ENCODE data around the gene SHROOM1. TPM values are rescaled to one million over a fixed set of nuclear protein-coding genes. Genes with fewer than 3 reads are reported as not detected.

Gene SHROOM1, protein sequence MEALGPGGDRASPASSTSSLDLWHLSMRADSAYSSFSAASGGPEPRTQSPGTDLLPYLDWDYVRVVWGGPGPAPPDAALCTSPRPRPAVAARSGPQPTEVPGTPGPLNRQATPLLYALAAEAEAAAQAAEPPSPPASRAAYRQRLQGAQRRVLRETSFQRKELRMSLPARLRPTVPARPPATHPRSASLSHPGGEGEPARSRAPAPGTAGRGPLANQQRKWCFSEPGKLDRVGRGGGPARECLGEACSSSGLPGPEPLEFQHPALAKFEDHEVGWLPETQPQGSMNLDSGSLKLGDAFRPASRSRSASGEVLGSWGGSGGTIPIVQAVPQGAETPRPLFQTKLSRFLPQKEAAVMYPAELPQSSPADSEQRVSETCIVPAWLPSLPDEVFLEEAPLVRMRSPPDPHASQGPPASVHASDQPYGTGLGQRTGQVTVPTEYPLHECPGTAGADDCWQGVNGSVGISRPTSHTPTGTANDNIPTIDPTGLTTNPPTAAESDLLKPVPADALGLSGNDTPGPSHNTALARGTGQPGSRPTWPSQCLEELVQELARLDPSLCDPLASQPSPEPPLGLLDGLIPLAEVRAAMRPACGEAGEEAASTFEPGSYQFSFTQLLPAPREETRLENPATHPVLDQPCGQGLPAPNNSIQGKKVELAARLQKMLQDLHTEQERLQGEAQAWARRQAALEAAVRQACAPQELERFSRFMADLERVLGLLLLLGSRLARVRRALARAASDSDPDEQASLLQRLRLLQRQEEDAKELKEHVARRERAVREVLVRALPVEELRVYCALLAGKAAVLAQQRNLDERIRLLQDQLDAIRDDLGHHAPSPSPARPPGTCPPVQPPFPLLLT
- total RNA-seq (2014; rRNA removed; shearing (Covaris generic); ENCODE audit: low replicate concordance) = 8.6 and 16.4 TPM in 2 replicates

GRCh38 chr5:132830436-132831094 lies at the start of gene SHROOM1:
Gene SHROOM1, minus strand, starts transcription at chr5:132830647. Its CDS starts 4,507 bp downstream, at chr5:132826140.
- peak; percentile 86 for DNase-seq
- peaks cover 7% of the 10 kb centered on the region for H3K36me3 ChIP-seq
- no peaks in the 10 kb centered on the region for H3K9me3 ChIP-seq
- H3K4me3 ChIP-seq = peak within 1 kb of the TSS; percentile 51
- H3K27me3 ChIP-seq = no peaks in the 10 kb centered on the region

DNA sequence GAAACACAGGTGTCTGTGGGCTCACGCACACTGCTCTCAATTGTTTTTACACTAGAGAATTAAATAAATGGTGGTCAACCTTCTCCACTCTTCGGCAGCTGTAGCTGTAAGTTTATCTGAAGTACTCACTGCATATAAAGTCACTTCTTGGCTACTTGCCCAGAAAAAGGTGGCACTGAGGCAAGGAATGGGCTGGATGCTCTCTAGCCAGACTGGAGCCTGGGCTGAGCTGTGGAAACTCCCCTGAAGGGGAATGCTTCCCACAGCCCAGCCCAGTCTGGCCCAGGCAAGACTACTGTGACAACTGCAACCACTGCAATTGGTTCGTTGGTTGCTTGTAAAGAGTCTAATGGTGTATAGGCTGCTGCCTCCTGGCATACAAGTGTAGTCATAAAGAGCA lies 47.5 kb upstream of the SHROOM1 start:
- Histone ChIP-seq H3K36me3 (peaks cover 88% of the 10 kb centered on the region), H3K27me3 (no peaks in the 10 kb centered on the region), H3K4me3 (no peak overlapping the region), H3K9me3 (no peaks in the 10 kb centered on the region)
- no peak for DNase-seq

DNA sequence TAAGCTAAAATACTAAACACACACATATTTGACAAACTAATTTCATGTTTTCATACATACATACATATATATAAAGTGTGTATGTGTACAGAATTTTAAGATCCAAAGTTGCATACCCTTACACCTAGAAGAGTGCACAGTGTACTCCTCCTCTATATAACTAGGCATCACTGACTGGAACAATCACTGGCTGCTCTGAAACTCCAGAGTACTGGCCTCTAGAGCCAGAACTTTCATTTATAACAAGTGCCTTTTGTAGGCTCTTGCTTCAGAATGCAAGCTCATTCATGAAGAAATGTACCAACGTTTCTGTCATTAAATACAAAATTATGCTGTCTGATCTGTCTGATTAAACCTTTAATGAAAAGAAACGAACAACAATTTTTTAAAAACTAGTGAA lies 47.0 kb upstream of the SHROOM1 start:
- Histone ChIP-seq H3K9me3 (no peaks in the 10 kb centered on the region), H3K4me3 (no peak overlapping the region), H3K36me3 (peaks cover 90% of the 10 kb centered on the region), H3K27me3 (no peaks in the 10 kb centered on the region)
- no peak for DNase-seq

GRCh38 chr5:132876020-132876759 lies 45.7 kb upstream of the SHROOM1 start:
- Histone ChIP-seq H3K27me3 (no peaks in the 10 kb centered on the region), H3K9me3 (no peaks in the 10 kb centered on the region), H3K36me3 (peaks cover 90% of the 10 kb centered on the region), H3K4me3 (no peak overlapping the region)
- no peak for DNase-seq

GRCh38 chr5:132873930-132874271 lies 43.5 kb upstream of the SHROOM1 start:
- Histone ChIP-seq H3K9me3 (no peaks in the 10 kb centered on the region), H3K4me3 (no peak overlapping the region), H3K27me3 (no peaks in the 10 kb centered on the region), H3K36me3 (peaks cover 87% of the 10 kb centered on the region)
- DNase-seq = no peak

GRCh38 chr5:132873119-132873929 lies 42.9 kb upstream of the SHROOM1 start, which contains the start of gene LEAP2:
Gene LEAP2, plus strand, starts transcription at chr5:132873668. Its CDS starts 27 bp downstream, at chr5:132873695.
- DNase-seq = no peak
- peaks cover 86% of the 10 kb centered on the region for H3K36me3 ChIP-seq
- H3K9me3 ChIP-seq = no peaks in the 10 kb centered on the region
- no peaks in the 10 kb centered on the region for H3K27me3 ChIP-seq
- no peak within 1 kb of the TSS for H3K4me3 ChIP-seq

GRCh38 chr5:132872788-132873118 lies 42.3 kb upstream of the SHROOM1 start:
- Histone ChIP-seq H3K9me3 (no peaks in the 10 kb centered on the region), H3K36me3 (peaks cover 86% of the 10 kb centered on the region), H3K27me3 (no peaks in the 10 kb centered on the region), H3K4me3 (no peak overlapping the region)
- no peak for DNase-seq

DNA sequence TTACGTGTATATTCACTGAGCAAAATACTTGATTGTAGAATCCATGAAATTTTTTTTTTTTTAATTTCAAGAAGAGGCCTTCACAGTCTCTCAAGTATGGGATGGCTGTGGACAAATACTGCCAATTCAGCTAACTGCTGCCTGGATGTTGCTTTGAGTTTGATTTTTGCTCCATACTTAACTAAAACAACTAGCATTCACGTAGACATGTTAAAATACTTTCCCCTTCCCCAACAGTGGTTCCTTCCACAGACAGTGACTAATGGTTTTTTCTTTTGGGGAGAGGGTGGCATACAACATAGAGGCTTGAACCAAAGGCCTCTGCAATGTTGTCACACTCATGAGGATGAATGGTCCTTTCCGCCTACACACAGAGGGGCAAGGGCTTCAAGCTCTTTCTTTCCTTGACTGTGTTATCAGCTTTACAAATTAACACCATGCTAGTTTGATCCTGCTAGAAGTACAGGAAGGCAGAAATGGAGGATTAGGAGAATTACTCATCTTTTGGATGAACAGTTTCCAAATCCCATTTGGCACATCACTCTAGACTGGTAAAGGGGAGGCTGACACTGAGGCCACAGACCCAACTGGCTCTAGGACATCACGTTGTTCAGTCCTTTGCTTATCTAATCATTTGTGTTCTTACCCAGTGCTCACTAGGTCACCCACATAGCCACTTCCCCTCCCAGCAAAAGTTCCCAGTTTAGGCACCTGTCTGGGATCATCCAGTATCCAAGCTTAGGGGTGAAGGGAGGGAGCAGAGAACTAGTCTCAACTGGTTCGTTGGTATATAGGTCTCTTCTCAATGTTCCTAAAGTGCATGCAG lies 41.2 kb upstream of the SHROOM1 start:
- peaks cover 88% of the 10 kb centered on the region for H3K36me3 ChIP-seq
- no peak for DNase-seq

GRCh38 chr5:132870801-132871200 lies 40.4 kb upstream of the SHROOM1 start:
- peaks cover 85% of the 10 kb centered on the region for H3K36me3 ChIP-seq
- H3K4me3 ChIP-seq = no peak overlapping the region
- H3K9me3 ChIP-seq = no peaks in the 10 kb centered on the region
- DNase-seq = no peak
- H3K27me3 ChIP-seq = no peaks in the 10 kb centered on the region

More for the DNA sequence above, 41.2 kb upstream of the SHROOM1 start:
- Histone ChIP-seq H3K9me3 (no peaks in the 10 kb centered on the region), H3K27me3 (no peaks in the 10 kb centered on the region), H3K4me3 (no peak overlapping the region)

DNA sequence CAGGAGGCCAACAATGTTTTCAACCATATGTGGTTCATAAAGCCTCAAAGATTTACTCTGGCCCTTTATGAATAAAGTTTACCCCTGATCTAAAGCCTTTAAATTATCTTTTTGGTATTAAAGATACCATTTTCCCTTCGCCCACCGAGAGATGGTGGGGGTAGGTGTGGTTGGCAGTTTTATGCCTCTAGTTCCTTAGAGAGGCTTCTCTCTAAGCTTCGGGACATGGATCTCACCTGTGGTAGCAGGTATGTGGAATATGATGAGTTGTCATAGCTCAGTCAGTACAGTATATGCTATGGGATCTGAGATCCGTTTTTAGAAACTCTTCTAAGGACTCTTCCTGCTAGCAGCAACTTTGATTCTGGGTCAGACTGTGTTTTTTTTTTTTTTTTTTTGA lies 38.3 kb upstream of the SHROOM1 start:
- Histone ChIP-seq H3K36me3 (peaks cover 67% of the 10 kb centered on the region), H3K27me3 (no peaks in the 10 kb centered on the region), H3K9me3 (no peaks in the 10 kb centered on the region), H3K4me3 (no peak overlapping the region)
- no peak for DNase-seq

DNA sequence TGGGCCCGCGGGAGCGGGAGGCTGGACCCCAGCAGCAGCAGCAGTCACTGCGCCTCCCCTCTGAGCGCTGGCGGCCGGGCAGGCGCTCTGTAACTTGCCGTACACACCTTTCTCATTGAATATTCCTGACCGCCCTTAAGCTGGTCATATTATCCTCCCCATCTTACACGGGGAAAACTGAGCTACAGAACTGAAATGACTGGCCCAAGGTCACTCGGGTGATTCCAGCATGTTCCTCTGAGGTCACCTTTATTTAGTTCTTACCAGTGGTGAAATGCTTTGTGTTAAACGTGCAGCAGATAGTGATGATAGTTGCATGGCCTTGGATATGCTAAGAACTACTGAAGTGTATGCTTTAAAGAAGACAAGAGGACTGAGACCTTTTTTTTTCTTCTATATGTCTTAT lies 36.6 kb upstream of the SHROOM1 start:
- no peak for DNase-seq
- no peaks in the 10 kb centered on the region for H3K9me3 ChIP-seq
- peak overlapping the region; percentile 99 for H3K4me3 ChIP-seq
- peaks cover 51% of the 10 kb centered on the region for H3K36me3 ChIP-seq
- no peaks in the 10 kb centered on the region for H3K27me3 ChIP-seq

- no peaks in the 10 kb centered on the region for H3K9me3 ChIP-seq
- no peaks in the 10 kb centered on the region for H3K27me3 ChIP-seq
- DNase-seq = peak; percentile 99
- H3K36me3 ChIP-seq = peaks cover 45% of the 10 kb centered on the region
- H3K4me3 ChIP-seq = peak within 1 kb of the TSS; percentile 99
Measured at GRCh38 chr5:132866342-132867045, 36.0 kb upstream of the SHROOM1 start, which contains the start of the genes GDF9 and UQCRQ. Gene GDF9, minus strand, starts transcription at chr5:132866469. Its CDS starts 1,936 bp downstream, at chr5:132864533. Gene UQCRQ, plus strand, starts transcription at chr5:132866642. Its CDS starts 240 bp downstream, at chr5:132866882.

DNA sequence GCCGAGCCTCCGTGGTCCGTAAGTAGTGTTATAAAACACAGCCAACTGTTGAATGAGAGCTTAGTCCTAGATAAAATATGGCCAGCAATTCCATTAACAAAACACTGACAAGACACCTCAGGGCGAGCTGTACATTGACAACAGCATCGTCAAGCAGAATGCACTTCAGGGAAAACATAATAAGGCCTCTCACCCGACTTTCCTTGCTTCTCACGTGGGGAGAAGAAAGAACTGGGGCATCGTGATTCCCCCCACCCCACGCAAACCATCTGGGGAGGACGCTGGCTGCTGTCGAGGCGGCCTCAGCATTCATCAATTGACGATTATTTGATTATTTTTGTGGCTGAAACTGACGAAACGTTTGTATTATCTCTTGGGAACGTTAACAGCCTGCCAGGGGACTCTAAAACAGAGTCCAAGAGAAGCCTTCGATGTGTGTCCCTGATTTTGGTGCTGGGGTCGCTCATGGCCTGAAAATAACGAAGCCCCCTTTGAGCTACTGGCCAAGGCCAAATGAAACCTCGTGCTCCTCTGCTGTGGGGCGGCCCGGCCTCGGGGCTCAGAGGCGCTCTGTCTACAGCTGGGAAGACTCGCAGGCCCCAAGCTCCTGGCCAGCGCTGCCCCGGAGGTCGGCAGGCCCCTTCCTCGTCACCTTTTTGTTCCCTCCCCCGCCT lies 35.4 kb upstream of the SHROOM1 start:
- Histone ChIP-seq H3K27me3 (no peaks in the 10 kb centered on the region), H3K4me3 (peak overlapping the region; percentile 99), H3K36me3 (peaks cover 38% of the 10 kb centered on the region), H3K9me3 (no peaks in the 10 kb centered on the region)
- DNase-seq = no peak

DNA sequence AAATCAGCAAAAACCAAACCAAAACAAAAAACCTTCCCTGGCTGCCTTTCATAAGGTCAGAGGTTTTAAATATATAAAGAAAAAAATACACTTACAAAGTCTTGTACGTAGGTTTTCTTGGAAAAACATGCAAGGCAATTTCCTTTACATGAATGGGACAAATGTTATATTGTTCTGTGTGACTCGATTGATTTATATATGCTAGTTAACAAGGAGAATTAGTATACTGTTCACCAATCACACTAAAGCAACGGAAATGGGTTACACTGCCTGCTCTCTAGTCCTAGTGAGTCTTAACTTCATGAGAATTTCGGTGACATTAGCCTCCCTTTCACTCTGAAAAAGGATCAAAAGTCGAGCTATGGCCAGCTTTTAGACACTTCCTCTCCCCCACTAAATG lies 30.3 kb upstream of the SHROOM1 start:
- DNase-seq = no peak
- Histone ChIP-seq H3K9me3 (no peaks in the 10 kb centered on the region), H3K27me3 (no peaks in the 10 kb centered on the region), H3K36me3 (no peaks in the 10 kb centered on the region), H3K4me3 (no peak overlapping the region)
